ENCODE results near the gene WDR41.

DNA sequence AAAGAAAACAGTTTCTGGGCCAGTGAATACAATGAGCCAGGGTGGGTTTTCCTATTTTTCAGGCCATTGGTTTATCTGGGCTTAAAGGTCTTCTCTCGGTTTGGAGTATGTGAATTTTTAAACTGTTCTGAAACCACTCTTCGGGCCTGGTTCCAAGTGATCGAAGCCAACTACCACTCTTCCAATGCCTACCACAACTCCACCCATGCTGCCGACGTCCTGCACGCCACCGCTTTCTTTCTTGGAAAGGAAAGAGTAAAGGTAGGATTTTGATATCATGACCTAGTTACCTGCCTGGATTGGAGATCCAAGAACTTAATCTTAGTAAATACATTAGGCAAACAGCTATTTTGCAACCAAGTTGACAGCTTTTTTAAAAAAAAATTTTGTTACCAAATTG, 79.1 kb downstream of the WDR41 start:
- TF ChIP-seq POLR2AphosphoS5 (IDR thresholded peaks at IDR 0.05) (no peak), POLR2A (IDR thresholded peaks at IDR 0.05) (no peak)
- TF ChIP-seq, protein P1, sequence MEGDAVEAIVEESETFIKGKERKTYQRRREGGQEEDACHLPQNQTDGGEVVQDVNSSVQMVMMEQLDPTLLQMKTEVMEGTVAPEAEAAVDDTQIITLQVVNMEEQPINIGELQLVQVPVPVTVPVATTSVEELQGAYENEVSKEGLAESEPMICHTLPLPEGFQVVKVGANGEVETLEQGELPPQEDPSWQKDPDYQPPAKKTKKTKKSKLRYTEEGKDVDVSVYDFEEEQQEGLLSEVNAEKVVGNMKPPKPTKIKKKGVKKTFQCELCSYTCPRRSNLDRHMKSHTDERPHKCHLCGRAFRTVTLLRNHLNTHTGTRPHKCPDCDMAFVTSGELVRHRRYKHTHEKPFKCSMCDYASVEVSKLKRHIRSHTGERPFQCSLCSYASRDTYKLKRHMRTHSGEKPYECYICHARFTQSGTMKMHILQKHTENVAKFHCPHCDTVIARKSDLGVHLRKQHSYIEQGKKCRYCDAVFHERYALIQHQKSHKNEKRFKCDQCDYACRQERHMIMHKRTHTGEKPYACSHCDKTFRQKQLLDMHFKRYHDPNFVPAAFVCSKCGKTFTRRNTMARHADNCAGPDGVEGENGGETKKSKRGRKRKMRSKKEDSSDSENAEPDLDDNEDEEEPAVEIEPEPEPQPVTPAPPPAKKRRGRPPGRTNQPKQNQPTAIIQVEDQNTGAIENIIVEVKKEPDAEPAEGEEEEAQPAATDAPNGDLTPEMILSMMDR (IDR thresholded peaks at IDR 0.05) = no peak
